Keratinocyte (primary cell): ENCODE measurements around the gene RPL13. TPM values are rescaled to one million over a fixed set of nuclear protein-coding genes. Genes with fewer than 3 reads are reported as not detected.
A peak's percentile ranks its signal among the peaks of the same experiment; 100 is the strongest.

Source experiments
- DNase-seq: peaks from one replicate; pipeline ENCODE4 v3.0.0-alpha.2; 2011; ENCODE audit warnings: low read depth, missing footprints, low spot score
- FAIRE-seq: peaks from 2 replicates; lab custom pipeline; 2011; peaks lifted over from hg19 to GRCh38; lab: Jason Lieb, UNC
- H2AFZ ChIP-seq: 2 replicates; pipeline ENCODE4 v1.6.0; 2012; ENCODE audit warnings: low read length, control low read depth, inconsistent platforms; ENCODE audit not compliant: control insufficient read depth
- H3K27ac ChIP-seq: 2 replicates; pipeline ENCODE4 v1.5.1; 2011; ENCODE audit warnings: low read length; ENCODE audit not compliant: control insufficient read depth, insufficient read depth
- H3K27me3 ChIP-seq: 3 replicates; pipeline ENCODE4 v1.6.0; 2011; ENCODE audit warnings: low read length; ENCODE audit not compliant: control insufficient read depth, insufficient read depth; ENCODE audit errors: extremely low read depth
- H3K36me3 ChIP-seq, 2 experiments: 2 replicates in 1 of 2; 3 replicates in 1 of 2; pipeline ENCODE4 v1.5.1; 2011; ENCODE audit warnings: low read length in 2 of 2, mild to moderate bottlenecking in 1 of 2; ENCODE audit not compliant: control insufficient read depth in 2 of 2, insufficient read depth in 2 of 2; ENCODE audit errors: extremely low read depth in 1 of 2
- H3K4me1 ChIP-seq: 3 replicates; pipeline ENCODE4 v1.5.1; 2011; ENCODE audit warnings: low read length; ENCODE audit not compliant: control insufficient read depth, insufficient read depth; ENCODE audit errors: extremely low read depth
- H3K4me2 ChIP-seq: 3 replicates; pipeline ENCODE4 v1.6.0; 2011; ENCODE audit warnings: low read depth, low read length; ENCODE audit not compliant: control insufficient read depth, insufficient read depth; ENCODE audit errors: extremely low read depth
- H3K4me3 ChIP-seq, 3 experiments: fragments of 200-600 bp in 1 of 3; sonication (generic) in 1 of 3; 2 replicates in 2 of 3; 3 replicates in 1 of 3; pipeline ENCODE4 v1.5.1; 2011 to 2016; ENCODE audit warnings: low read length in 3 of 3, mild to moderate bottlenecking in 3 of 3, control low read depth in 2 of 3, inconsistent platforms in 1 of 3, low read depth in 1 of 3, mixed read lengths in 1 of 3, mixed run types in 1 of 3, moderate library complexity in 1 of 3; ENCODE audit not compliant: control insufficient read depth in 2 of 3, insufficient read depth in 2 of 3; ENCODE audit errors: extremely low read depth in 1 of 3
- H3K79me2 ChIP-seq: 2 replicates; pipeline ENCODE4 v1.6.0; 2012; ENCODE audit warnings: low read length; ENCODE audit not compliant: control insufficient read depth, insufficient read depth
- H3K9ac ChIP-seq: 3 replicates; pipeline ENCODE4 v1.6.0; 2011; ENCODE audit warnings: low read length; ENCODE audit not compliant: control insufficient read depth, insufficient read depth; ENCODE audit errors: extremely low read depth
- H3K9me1 ChIP-seq: 3 replicates; pipeline ENCODE4 v1.6.0; 2011; ENCODE audit warnings: low read length; ENCODE audit not compliant: control insufficient read depth, insufficient read depth; ENCODE audit errors: extremely low read depth
- H3K9me3 ChIP-seq: 2 replicates; pipeline ENCODE4 v1.5.1; 2012; ENCODE audit warnings: low read depth, low read length; ENCODE audit not compliant: control insufficient read depth
- H4K20me1 ChIP-seq: 3 replicates; pipeline ENCODE4 v1.6.0; 2011; ENCODE audit warnings: low read length; ENCODE audit not compliant: control insufficient read depth, insufficient read depth; ENCODE audit errors: extremely low read depth
- EZH2 ChIP-seq: IDR thresholded peaks from one replicate; pipeline ENCODE4 v1.6.1; 2012; ENCODE audit warnings: inconsistent platforms, mild to moderate bottlenecking, low read length, moderate library complexity
- dilution Hi-C: fragments of 300-500 bp; cut with MboI; formaldehyde crosslinking; loops from one replicate; pipeline ENCODE4 v1.7.0; 2020; ENCODE audit warnings: low sequenced_read_pairs; ENCODE audit not compliant: extremely low pct_ligation_motif_present
- polyA plus RNA-seq, 5 experiments: library from polyadenylated mRNA; depleted of rRNA in 3 of 5; stranded (reverse) in 3 of 5; stranded (forward) in 1 of 5; unstranded in 1 of 5; fragments of >200 nt; gene quantifications; 1 replicate in 1 of 5; 2 replicates in 3 of 5; 3 replicates in 1 of 5; pipeline versions ENCODE4 v1.2.1 to v1.2.3, GENCODE V29; 2011 to 2012; ENCODE audit warnings: missing spikeins in 2 of 5, low read depth in 1 of 5, low replicate concordance in 1 of 5
- TF ChIP-seq, protein P1 (sequence below), 3 experiments: IDR thresholded peaks in 1 of 3; conservative IDR thresholded peaks in 1 of 3; optimal IDR thresholded peaks in 1 of 3; 2 replicates in 2 of 3; 3 replicates in 1 of 3; pipeline versions ENCODE3 to v1.5.1; 2011; ENCODE audit warnings: low read length in 3 of 3, mild to moderate bottlenecking in 3 of 3, moderate library complexity in 2 of 3, control low read depth in 1 of 3, inconsistent platforms in 1 of 3; ENCODE audit not compliant: insufficient read depth in 2 of 3; ENCODE audit errors: extremely low read depth in 1 of 3

Gene RPL13
- polyA plus RNA-seq, 1 donor (not counting 4 experiments of a cell fraction or from before 2014, with no cell fraction given), result 2,095 TPM

DNA sequence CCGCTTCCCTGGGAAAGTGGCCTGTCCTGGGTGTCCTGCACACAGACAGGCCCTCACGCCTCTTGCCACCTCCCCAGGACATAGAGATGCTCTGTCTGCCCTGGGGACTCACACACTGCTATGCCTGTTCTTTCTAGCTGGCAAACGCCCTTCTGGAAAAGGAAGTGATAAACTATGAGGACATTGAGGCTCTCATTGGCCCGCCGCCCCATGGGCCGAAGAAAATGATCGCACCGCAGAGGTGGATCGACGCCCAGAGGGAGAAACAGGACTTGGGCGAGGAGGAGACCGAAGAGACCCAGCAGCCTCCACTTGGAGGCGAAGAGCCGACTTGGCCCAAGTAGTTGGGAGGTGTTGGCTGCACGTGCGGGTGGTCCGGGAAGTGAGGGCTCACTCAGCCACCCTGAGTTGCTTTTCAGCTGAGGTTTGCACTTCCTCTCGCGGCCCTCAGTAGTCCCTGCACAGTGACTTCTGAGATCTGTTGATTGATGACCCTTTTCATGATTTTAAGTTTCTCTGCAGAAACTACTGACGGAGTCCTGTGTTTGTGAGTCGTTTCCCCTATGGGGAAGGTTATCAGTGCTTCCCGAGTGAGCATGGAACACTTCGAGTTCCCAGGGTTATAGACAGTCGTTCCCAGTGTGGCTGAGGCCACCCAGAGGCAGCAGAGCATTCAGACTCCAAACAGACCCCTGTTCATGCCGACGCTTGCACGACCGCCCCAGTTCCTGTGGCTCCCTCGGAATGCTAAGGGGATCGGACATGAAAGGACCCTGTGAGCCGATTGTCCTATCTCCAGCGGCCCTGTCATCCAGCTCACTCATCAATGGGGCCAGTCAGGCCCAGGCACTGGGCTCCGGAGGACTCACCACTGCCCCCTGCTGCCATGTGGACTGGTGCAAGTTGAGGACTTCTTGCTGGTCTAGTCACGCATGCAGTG lies 3.5 kb upstream of the RPL13 start:
- Histone ChIP-seq H3K79me2 (peaks cover 16% of the 10 kb centered on the region), H3K27ac (no peak overlapping the region), H3K9me3 (no peaks in the 10 kb centered on the region), H3K27me3 (no peaks in the 10 kb centered on the region), H3K9me1 (no peaks in the 10 kb centered on the region), H2AFZ (no peak overlapping the region), H3K4me1 (peaks cover 12% of the 10 kb centered on the region), H3K4me2 (no peak overlapping the region), H3K36me3 (peaks cover 28 to 29% of the 10 kb centered on the region in 2 experiments), H4K20me1 (peaks cover 6% of the 10 kb centered on the region), H3K9ac (no peak overlapping the region), H3K4me3 (no peak overlapping the region)
- TF ChIP-seq EZH2, result no peak
- TF ChIP-seq, protein P1, sequence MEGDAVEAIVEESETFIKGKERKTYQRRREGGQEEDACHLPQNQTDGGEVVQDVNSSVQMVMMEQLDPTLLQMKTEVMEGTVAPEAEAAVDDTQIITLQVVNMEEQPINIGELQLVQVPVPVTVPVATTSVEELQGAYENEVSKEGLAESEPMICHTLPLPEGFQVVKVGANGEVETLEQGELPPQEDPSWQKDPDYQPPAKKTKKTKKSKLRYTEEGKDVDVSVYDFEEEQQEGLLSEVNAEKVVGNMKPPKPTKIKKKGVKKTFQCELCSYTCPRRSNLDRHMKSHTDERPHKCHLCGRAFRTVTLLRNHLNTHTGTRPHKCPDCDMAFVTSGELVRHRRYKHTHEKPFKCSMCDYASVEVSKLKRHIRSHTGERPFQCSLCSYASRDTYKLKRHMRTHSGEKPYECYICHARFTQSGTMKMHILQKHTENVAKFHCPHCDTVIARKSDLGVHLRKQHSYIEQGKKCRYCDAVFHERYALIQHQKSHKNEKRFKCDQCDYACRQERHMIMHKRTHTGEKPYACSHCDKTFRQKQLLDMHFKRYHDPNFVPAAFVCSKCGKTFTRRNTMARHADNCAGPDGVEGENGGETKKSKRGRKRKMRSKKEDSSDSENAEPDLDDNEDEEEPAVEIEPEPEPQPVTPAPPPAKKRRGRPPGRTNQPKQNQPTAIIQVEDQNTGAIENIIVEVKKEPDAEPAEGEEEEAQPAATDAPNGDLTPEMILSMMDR (optimal IDR thresholded peaks at IDR 0.05 in 1 of 3, IDR thresholded peaks at IDR 0.05 in 1 of 3, conservative IDR thresholded peaks at IDR 0.05 in 1 of 3; ENCODE audit: extremely low read depth in 1 of 3, insufficient read depth in 2 of 3, low read length in 3 of 3), result peak; percentile 86 to 90 (median 87)
- dilution Hi-C loops, result no loop called here
- DNase-seq, result no peak
- FAIRE-seq, result peak; percentile 51

DNA sequence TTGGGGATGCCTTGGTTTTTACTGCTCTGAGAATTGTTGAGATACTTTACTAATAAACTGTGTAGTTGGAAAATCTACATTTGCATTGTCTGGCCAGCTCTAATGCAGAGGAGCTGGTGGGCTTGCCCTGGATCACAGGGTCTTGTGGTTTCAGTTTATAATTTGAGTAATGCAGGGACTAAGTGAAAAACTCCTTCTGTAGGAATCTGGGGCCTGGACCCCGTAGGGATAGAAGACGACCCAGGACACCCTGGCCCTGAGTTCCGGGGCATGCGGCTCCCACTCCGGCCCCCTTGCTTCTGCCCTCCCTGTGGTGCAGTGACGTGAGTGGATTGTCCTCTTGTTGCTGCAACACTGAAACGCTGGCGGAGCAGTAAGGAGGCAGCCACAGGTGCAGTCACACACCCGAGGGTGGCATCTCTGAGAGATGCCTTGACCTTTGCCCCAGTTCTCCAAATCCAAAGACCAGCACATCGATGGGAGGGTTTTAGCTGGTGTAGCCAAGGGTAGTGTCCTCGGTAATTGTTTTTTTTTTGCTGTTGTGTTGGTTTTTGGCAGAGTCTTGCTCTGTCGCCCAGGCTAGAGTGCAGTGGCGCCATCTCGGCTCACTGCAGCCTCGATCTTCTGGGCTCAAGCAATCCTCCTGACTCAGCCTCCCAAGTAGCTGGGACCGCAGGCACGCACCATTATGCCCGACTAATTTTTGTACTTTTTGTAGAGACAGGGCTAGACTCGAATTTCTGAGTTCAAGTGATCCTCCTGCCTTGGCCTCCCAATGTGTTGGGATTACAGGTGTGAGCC lies 2.6 kb upstream of the RPL13 start:
- peaks cover 15% of the 10 kb centered on the region for H4K20me1 ChIP-seq
- peaks cover 4% of the 10 kb centered on the region for H3K9me1 ChIP-seq
- no peak overlapping the region for H3K4me2 ChIP-seq
- DNase-seq (no peak), FAIRE-seq (no peak)
- dilution Hi-C loops, result no loop called here
- peaks cover 21% of the 10 kb centered on the region for H3K4me1 ChIP-seq
- no peak overlapping the region for H3K27ac ChIP-seq
- H3K79me2 ChIP-seq, result peaks cover 24% of the 10 kb centered on the region
- H2AFZ ChIP-seq, result no peak overlapping the region
- H3K36me3 ChIP-seq, result peaks cover 28 to 30% of the 10 kb centered on the region in 2 experiments
- no peak for TF ChIP-seq EZH2
- TF ChIP-seq, protein P1 (optimal IDR thresholded peaks at IDR 0.05 in 1 of 3, IDR thresholded peaks at IDR 0.05 in 1 of 3, conservative IDR thresholded peaks at IDR 0.05 in 1 of 3; ENCODE audit: extremely low read depth in 1 of 3, insufficient read depth in 2 of 3, low read length in 3 of 3), result no peak
- no peak overlapping the region for H3K9ac ChIP-seq
- no peak overlapping the region for H3K4me3 ChIP-seq
- no peaks in the 10 kb centered on the region for H3K27me3 ChIP-seq
- H3K9me3 ChIP-seq, result no peaks in the 10 kb centered on the region
